Adrenal gland (tissue), 12 donors: ENCODE measurements around the gene ANKRD2. TPM values are rescaled to one million over a fixed set of nuclear protein-coding genes. Genes with fewer than 3 reads are reported as not detected.

Experiments used
- DNase-seq, 7 donors: peaks; one replicate each; pipeline ENCODE4 v3.0.0-alpha.2; 2019 to 2020
- H3K27ac ChIP-seq, 5 donors: fragments of 200-600 bp; sonication (generic) in 4 of 5; 1 replicate in 3 of 5; 2 replicates in 2 of 5; pipeline versions ENCODE4 v1.5.1 to v1.8.0; 2016 to 2020; ENCODE audit warnings: mild to moderate bottlenecking in 1 of 5
- H3K27me3 ChIP-seq: fragments of 200-600 bp; 2 replicates; pipeline ENCODE4 v1.8.0; 2021
- H3K36me3 ChIP-seq, 2 donors: fragments of 200-600 bp; replicated peaks in 1 of 2; 1 replicate in 1 of 2; 2 replicates in 1 of 2; pipeline versions ENCODE4 v1.5.1 to v1.8.0; 2018 to 2022
- H3K4me1 ChIP-seq, 2 donors: fragments of 200-600 bp; replicated peaks in 1 of 2; 1 replicate in 1 of 2; 2 replicates in 1 of 2; pipeline versions ENCODE4 v1.5.1 to v1.8.0; 2018 to 2021
- H3K4me3 ChIP-seq, 4 donors: fragments of 200-600 bp; sonication (generic) in 3 of 4; one replicate each; pipeline ENCODE4 v1.5.1; 2016 to 2018
- H3K9me3 ChIP-seq, 3 donors: fragments of 200-600 bp; sonication (generic) in 1 of 3; replicated peaks in 1 of 3; 1 replicate in 2 of 3; 2 replicates in 1 of 3; pipeline versions ENCODE4 v1.5.1 to v1.8.0; 2016 to 2021
- POLR2A ChIP-seq, 2 donors: fragments of 450-650 bp; IDR thresholded peaks; one replicate each; pipeline ENCODE4 v1.6.1; 2017; ENCODE audit warnings: antibody characterized with exemption in 2 of 2, mild to moderate bottlenecking in 2 of 2, moderate library complexity in 1 of 2
- WGBS, 4 donors: extraction: QIAGEN DNeasy Blood & Tissue Kit in 2 of 4; methylation state at CpG; one replicate each; pipeline versions ENCODE4 v1.1.5 to v1.1.7; 2013 to 2017; 5-methylcytosine and 5-hydroxymethylcytosine counted together
- intact Hi-C, 2 donors: fragments of 100-400 bp; cut with DNase I; formaldehyde crosslinking; loops; one replicate each; pipeline versions ENCODE4 v1.14.1 to v1.15.0; 2022 to 2023
- polyA plus RNA-seq, 3 donors: library from polyadenylated mRNA; stranded (reverse); fragments of 200-250 nt in 2 of 3; fragments of 350-450 nt in 1 of 3; fragmentation: Illumina TruSeq in 1 of 3; extraction: RNeasy Lipid Tissue Mini Kit (QIAGEN cat#74804) in 1 of 3; gene quantifications; one replicate each; pipeline ENCODE4 v1.2.3, GENCODE V29; 2013 to 2014
- total RNA-seq, 9 donors: library from RNA; depleted of rRNA in 4 of 9; stranded (reverse); fragments of >200 nt in 4 of 9; fragments of 120-200 nt in 1 of 9; fragmentation: NEBNext Ultra II Directional in 1 of 9; extraction: Animal tissue kit (Norgen Biotek cat#: 25700) in 1 of 9; gene quantifications; one replicate each; pipeline versions ENCODE4 v1.1.0 to v1.2.4, GENCODE V29; 2013 to 2023
- TF ChIP-seq, protein P1 (sequence below), 6 experiments: fragments of 450-650 bp in 4 of 6; fragments of 200-600 bp in 2 of 6; sonication (generic) in 1 of 6; IDR thresholded peaks; 1 replicate in 5 of 6; 2 replicates in 1 of 6; pipeline versions ENCODE4 v1.5.1 to v1.8.0; 2016 to 2021; ENCODE audit warnings: antibody characterized with exemption in 6 of 6, mild to moderate bottlenecking in 2 of 6, moderate library complexity in 1 of 6
- donor health status: healthy with polysubstance abuse.
- donor health status: Bipolar disorder and iron deficiency.
- donor health status: DM: yes; HTN: yes; CAD: no.
- donor health status: DM: no; HTN: no; CAD: no.
- donor health status: DM: no; HTN: no; CAD: no.
- donor health status: DM: yes; HTN: yes; CAD: no.

ANKRD2 gene
- total and polyA plus RNA-seq, 12 donors, result 0.24 to 2.9 (median 0.96) TPM; not detected in 2

DNA sequence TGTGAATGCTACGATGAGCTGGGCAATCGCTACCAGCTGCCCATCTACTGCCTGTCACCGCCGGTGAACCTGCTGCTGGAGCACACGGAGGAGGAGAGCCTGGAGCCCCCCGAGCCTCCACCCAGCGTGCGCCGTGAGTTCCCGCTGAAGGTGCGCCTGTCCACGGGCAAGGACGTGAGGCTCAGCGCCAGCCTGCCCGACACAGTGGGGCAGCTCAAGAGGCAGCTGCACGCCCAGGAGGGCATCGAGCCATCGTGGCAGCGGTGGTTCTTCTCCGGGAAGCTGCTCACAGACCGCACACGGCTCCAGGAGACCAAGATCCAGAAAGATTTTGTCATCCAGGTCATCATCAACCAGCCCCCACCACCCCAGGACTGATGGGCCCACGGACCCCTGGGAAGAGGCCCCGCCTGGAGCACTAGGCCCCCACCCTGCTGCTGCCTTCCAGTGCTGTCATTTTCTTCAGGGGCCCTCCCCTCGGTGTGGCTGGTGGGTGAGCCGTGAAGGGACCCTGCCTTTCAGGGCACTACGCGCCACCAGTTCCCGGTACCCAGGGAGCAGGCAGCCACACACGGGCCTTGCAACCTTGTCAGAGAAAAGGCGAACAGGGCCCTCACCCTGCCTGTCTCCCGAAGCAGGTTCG, 2.3 kb upstream of the ANKRD2 start:
- Histone ChIP-seq H3K27me3 (no peaks in the 10 kb centered on the region), H3K36me3 (peaks cover 0 to 19% of the 10 kb centered on the region in 2 donors), H3K27ac (no peak overlapping the region), H3K4me1 (peaks cover 5 to 20% of the 10 kb centered on the region in 2 donors), H3K9me3 (no peaks in the 10 kb centered on the region), H3K4me3 (no peak overlapping the region)
- DNase-seq, result no peak
- intact Hi-C loops, result loop anchor here (5.0 to 10.0 kb wide), 2 partner anchors 42 to 165 kb away; partner anchors contain the start of gene ZFYVE27 (in 1 of the 2)
- TF ChIP-seq, protein P1, sequence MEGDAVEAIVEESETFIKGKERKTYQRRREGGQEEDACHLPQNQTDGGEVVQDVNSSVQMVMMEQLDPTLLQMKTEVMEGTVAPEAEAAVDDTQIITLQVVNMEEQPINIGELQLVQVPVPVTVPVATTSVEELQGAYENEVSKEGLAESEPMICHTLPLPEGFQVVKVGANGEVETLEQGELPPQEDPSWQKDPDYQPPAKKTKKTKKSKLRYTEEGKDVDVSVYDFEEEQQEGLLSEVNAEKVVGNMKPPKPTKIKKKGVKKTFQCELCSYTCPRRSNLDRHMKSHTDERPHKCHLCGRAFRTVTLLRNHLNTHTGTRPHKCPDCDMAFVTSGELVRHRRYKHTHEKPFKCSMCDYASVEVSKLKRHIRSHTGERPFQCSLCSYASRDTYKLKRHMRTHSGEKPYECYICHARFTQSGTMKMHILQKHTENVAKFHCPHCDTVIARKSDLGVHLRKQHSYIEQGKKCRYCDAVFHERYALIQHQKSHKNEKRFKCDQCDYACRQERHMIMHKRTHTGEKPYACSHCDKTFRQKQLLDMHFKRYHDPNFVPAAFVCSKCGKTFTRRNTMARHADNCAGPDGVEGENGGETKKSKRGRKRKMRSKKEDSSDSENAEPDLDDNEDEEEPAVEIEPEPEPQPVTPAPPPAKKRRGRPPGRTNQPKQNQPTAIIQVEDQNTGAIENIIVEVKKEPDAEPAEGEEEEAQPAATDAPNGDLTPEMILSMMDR (IDR thresholded peaks at IDR 0.05), result no peak
- TF ChIP-seq POLR2A (IDR thresholded peaks at IDR 0.05), result no peak
- WGBS, 4 donors, result 91 to 99% (median 94%) methylated on average over 6 to 33 of the region's 33 CpGs

DNA sequence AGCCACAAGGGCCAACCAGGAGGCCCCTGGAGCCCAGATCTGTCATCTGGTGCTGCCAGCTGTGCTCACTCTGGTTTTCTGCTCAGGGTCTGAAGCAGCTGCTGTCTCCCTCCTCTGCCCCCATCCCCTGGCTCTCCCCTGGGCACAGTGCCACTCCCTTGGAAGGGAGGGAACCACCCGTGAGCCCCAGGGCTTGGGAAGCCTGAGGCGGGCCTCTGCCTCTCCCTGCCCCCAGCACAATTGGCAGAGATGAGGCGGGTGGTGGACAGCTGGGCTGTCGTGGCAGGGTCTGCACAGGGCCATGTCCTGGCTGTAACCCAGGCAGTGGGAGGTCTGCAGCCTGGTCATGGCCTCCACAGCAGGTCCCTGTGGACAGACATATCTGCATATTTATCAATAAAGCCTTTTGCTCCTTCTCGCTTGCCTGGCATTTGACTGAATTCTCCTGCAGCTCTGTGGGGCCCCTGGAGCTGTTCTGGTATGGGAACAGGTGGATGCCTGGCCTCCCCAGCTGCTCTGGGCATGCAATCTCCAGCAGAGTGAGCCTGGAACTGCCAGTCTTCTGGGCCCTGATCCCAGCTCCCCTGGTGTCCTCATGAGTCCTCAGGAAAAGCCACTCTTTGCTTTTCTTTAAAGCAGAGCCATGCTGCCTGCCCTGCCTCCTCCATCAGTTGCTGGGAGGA, 1.6 kb upstream of the ANKRD2 start:
- intact Hi-C loops, result loop anchor here (5.0 to 10.0 kb wide), 2 partner anchors 41 to 164 kb away; partner anchors contain the start of gene ZFYVE27 (in 1 of the 2)
- peaks cover 6 to 27% of the 10 kb centered on the region in 2 donors for H3K4me1 ChIP-seq
- H3K36me3 ChIP-seq, result peaks cover 0 to 19% of the 10 kb centered on the region in 2 donors
- TF ChIP-seq POLR2A (IDR thresholded peaks at IDR 0.05), result no peak
- TF ChIP-seq, protein P1 (IDR thresholded peaks at IDR 0.05), result no peak
- no peaks in the 10 kb centered on the region for H3K9me3 ChIP-seq
- no peaks in the 10 kb centered on the region for H3K27me3 ChIP-seq
- WGBS, 4 donors, result 82 to 92% (median 87%) methylated on average over 3 to 5 of the region's 5 CpGs
- H3K27ac ChIP-seq, result no peak overlapping the region
- no peak for DNase-seq
- H3K4me3 ChIP-seq, result no peak overlapping the region

DNA sequence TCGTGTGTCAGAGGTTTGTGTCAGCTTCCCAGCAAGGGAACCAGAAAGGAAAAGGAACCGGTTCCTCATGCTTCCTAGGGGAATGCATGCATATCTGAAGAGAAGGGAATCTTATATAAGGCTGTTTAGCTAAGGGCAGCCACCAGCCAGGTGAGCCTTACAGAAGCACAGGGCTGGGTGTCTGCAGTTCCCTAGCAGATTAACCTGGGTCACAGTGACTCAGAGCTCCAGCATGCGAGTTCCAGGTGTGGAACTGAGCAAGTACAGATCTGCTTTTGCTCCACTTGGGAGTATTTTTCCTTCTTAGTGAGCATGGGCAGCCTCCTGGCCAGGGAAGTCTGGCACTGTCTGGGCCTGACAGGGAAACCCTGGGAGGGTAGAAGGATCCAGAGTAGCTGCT, 957 bp upstream of the ANKRD2 start:
- DNase-seq, result no peak
- H3K36me3 ChIP-seq, result peaks cover 0 to 19% of the 10 kb centered on the region in 2 donors
- no peak overlapping the region for H3K4me3 ChIP-seq
- H3K4me1 ChIP-seq, result peaks cover 6 to 27% of the 10 kb centered on the region in 2 donors
- 88 to 92% (median 91%) methylated on average over 3 of the region's 3 CpGs for WGBS, 4 donors
- no peaks in the 10 kb centered on the region for H3K9me3 ChIP-seq
- no peak overlapping the region for H3K27ac ChIP-seq
- intact Hi-C loops, result loop anchor here (5.0 to 10.0 kb wide), 2 partner anchors 41 to 163 kb away; partner anchors contain the start of gene ZFYVE27 (in 1 of the 2)
- H3K27me3 ChIP-seq, result no peaks in the 10 kb centered on the region
- TF ChIP-seq, protein P1 (IDR thresholded peaks at IDR 0.05), result no peak
- TF ChIP-seq POLR2A (IDR thresholded peaks at IDR 0.05), result no peak

DNA sequence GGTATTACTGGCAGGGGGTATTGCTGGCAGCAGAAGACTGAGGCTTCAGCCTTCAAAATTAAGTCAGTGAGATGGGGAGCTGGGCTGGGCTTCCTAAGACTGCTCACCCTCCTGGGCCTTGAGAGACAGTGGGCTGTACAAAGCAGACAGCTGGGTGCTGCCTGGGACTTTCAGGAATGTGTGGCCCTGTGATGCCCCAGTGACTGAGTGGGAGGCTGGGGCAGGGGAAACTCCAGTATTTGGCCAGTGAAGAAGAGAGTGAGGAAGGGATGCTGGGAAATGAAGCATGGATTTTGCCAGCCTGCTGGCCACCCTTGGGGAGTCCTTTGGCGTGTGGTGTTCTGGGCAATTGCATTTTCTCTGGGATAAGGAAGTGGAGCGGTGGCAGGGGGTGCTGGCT, 442 bp downstream of the ANKRD2 start:
- H3K27me3 ChIP-seq, result no peaks in the 10 kb centered on the region
- H3K36me3 ChIP-seq, result peaks cover 0 to 19% of the 10 kb centered on the region in 2 donors
- no peaks in the 10 kb centered on the region for H3K9me3 ChIP-seq
- WGBS, 4 donors, result 90 to 100% (median 97%) methylated on average over 2 of the region's 2 CpGs
- peak in 1 of 7 donors; percentile 33 for DNase-seq
- no peak for TF ChIP-seq POLR2A (IDR thresholded peaks at IDR 0.05)
- TF ChIP-seq, protein P1 (IDR thresholded peaks at IDR 0.05), result no peak
- H3K27ac ChIP-seq, result no peak overlapping the region
- H3K4me3 ChIP-seq, result no peak overlapping the region
- intact Hi-C loops, result loop anchor here (5.0 to 10.0 kb wide), 2 partner anchors 39 to 162 kb away; partner anchors contain the start of gene ZFYVE27 (in 1 of the 2)
- peaks cover 6 to 27% of the 10 kb centered on the region in 2 donors for H3K4me1 ChIP-seq
